Stimulated activated CD8-positive, alpha-beta memory T cell treated with anti-CD3 and anti-CD28 coated beads, Interleukin-12 subunit alpha, Interleukin-12 subunit beta, amount 100 ng/mL, for 1 hour (primary cell): ENCODE measurements around the gene SMYD1.
"Not testable (repeated sequence)": the region's sequence is repeated elsewhere in the genome, so short reads cannot be mapped to it uniquely, and the experiment has no call there.

Experiments
- DNase-seq: peaks from one replicate; pipeline ENCODE4 v3.0.0-alpha.2; 2020; ENCODE audit warnings: low read depth

SMYD1 gene

DNA sequence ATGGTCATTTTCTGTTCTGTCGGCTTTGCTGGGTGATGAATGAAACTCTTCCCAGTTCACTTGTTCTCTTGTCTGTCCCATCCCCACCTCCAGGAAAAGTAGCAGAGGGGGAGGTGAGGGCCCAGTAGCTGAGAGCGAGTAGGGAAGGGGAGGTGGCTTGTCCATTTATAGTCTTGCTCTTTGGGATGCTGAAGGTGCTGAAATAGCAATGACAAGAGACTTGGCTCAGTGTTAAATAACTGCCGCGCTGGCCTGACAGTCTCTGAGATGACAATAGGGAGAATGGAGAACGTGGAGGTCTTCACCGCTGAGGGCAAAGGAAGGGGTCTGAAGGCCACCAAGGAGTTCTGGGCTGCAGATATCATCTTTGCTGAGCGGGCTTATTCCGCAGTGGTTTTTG, at the start of gene SMYD1:
Gene SMYD1 (plus strand): TSS at position 228 of the 400 bp plus-strand sequence. CDS start 40 bp downstream, at position 268.
- no peak for DNase-seq

DNA sequence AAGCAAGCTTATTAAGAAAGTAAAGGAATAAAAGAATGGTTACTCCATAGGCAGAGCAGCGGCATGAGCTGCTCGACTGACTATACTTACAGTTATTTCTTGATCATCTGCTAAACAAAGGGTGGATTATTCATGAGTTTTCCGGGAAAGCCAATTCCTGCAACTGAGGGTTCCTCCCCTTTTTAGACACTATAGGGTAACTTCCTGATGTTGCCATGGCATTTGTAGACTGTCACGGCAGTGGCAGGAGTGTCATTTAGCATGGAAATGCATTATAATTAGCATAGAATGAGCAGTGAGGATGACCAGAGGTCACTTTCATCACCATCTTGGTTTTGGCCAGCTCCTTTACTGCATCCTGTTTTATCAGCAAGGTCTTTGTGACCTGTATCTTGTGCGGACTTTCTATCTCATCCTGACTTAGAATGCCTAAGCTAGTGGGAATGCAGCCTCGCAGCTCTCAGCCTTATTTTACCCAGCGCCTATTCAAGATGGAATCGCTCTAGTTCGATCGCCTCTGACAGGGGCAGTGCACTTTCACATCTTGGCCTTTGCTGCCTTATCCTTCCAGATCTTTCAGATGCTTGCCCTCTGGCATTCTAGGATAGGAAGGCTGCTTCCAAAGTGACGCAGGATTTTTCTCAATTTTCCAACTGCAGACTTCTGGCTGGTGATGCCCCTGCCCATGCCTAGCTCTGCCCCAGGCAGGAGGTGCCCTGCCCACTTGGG, 49.4 kb upstream of the SMYD1 start:
- DNase-seq, result not testable (repeated sequence)

DNA sequence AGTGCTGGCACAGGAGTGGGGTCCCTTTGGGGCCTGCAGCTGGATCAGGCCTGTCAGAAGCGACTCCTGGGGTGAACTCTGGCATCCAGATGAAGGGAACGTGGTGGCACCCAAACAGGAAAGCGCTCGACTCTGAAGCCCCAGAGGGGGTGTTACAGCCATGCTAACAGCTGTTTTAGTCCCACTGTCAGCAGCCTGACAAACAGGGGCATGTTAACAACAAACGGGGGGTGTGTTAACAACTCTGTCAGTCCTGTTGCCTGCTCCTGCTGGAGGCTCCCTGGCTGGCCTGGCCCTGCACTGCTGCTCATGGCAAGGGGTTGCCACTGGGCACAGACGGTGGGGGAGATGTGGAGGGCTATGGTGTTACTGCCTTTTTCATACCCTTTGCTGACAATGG, 48.7 kb upstream of the SMYD1 start:
- DNase-seq, result no peak

DNA sequence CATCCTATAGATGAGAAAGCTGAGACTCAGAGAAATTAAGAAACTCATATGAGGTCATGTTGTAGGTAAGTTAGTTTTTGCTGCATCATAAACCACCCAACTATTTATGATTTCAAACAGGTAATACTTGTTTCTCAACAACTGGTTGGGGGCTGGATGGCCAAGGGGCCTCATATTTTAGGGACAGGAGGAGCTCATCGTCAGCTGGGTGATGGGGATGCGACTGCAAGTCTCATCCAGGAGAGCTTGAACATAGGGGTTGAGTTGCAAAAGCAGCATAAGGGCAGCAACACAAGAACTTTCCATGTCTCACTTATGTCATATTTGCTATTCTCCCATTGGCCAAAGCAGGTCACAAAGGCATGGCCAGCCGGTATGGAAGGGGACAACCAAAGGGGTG, 47.6 kb upstream of the SMYD1 start:
- DNase-seq, result no peak

DNA sequence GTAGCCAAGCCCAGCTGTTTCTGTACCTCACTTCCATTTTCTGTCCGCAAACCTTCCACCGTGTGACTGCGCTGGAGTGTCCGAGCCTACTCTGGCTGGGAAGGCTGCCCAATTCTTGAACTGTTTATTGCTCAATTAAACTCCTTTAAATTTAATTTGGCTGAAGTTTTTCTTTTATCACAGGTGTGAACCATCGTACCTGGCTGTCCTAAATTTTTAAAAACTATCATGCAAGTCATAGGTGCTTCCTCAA, 45.0 kb upstream of the SMYD1 start:
- no peak for DNase-seq

DNA sequence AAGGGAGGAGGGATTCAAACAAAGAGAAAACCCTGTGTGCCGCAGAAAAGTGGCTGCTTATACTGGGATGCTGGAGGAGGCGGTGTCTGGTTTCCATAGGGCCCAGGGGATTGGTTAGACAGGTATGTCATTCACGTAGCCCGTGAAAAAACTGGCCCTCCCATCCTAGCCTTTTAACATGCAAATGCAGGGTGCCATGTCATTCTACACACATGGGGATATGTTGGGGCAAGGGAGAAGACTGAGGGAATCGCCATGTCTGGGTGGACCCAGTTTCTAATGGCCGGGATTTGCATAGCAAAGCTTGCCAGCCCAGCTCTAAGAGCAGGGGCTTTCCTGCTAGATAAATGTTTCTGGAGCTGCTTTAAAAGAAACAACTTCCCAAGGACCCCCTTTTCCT, 43.1 kb upstream of the SMYD1 start:
- DNase-seq, result no peak

DNA sequence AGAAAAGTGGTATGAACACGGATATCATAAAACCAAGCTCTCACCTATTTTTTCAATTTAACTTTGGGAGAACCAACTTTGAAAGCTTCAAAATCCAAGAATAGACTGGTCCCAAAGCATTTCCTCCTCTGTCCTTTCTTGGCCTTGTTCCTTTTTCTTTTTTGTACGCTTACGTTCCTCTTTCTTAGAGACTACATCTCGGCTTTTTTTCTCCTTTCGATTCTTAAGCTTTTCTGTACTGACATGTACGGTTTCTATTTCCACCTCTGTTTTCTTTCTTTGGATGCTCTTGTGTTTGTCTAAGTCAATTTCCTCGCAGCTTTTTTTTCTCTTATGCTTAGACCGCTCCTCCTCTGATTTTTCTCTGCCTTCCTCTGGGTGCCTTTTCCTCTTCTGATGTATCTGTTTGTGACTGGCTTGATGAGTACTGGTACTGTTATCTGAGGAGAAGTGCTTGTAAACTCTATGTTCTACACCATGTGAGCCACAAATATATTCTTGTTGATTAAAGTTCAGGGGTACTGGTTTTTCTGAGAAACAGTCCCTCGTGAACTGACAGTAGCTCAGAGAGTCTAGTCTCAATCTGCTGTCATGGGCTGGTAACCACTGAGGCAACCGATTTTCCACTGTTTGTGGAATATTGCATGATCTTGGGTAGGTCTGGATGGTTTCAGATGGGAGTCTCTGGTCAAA, 39.8 kb upstream of the SMYD1 start:
- DNase-seq, result no peak

DNA sequence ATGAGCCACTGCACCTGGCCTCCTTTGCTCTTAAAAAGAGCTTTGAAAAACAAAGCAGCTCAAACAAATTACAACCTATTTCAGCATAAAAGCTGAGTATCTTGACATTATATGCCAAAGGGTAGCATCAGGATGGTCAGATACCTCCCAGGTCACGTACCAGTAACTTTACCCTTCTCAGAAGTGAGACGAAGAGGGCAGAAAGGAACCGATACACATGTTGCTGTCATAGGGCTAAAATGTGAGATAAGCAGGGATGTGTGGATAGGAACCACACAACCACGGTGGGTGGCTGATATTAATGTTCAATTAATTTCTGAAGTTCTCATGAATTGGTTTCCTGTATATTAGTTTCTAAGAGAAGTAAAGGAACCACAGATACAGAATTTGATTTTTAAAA, 38.7 kb upstream of the SMYD1 start:
- DNase-seq, result no peak

DNA sequence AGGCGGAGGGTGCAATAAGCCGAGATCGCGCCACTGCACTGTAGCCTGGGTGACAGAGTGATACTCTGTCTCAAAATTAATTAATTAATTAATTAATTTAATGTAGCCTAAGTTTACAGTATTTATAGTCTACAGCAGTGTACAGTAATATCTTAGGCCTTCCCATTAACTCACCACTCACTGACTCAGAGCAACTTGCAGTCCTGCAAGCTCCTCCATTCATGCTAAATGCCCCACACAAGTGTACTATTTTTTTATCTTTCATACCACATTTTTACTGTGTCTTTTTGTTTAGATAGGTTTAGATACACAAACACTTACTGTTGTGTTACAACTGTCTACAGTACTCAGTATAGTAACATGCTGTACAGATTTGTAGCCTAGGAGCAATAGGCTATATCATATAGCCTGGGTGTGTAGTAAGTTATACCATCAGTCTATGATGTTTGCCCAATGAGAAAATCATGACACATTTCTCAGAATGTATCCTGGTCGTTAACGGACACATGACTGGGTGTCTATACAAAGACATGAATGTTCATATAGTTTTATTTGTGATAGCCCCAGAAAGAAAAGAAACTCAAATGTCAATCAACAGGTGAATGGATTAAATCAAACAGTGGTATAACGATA, 35.4 kb upstream of the SMYD1 start:
- DNase-seq, result no peak

DNA sequence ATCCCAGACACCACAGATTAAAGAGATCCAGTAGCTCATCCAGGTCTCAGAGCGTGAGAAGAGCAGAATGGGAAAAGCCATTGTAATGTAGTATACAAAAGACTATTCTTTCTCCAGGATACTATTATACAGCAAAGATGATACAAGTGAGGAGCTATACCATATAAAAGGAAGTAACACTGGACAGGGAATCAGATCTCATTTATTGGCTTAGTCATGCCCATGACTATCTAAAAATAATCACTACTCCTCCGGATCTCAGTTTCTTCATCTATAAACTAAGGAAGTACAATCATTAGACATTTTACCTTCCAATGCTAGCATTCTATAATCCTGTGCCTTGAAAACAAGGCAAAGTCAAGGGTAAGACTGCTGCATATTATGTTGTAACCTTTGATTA, 31.4 kb upstream of the SMYD1 start:
- DNase-seq, result no peak

DNA sequence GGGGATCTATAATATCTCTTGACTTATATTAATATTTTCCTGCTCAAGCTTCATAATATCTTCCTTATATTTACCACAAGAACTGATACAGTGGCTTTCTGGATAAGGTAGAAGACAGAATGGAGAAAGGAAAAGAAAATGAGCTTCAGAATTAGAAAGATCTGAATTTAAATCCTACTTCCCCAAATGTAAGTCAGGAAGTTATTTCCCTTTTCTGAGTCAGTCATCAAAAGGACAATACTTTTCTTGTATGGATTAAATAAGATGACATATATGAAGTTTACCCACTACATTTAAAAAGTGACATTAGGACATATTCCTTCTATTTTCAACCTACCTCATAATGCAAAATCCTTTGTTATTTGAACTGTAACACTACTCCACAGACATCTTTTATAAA, 31.0 kb upstream of the SMYD1 start:
- DNase-seq, result no peak

DNA sequence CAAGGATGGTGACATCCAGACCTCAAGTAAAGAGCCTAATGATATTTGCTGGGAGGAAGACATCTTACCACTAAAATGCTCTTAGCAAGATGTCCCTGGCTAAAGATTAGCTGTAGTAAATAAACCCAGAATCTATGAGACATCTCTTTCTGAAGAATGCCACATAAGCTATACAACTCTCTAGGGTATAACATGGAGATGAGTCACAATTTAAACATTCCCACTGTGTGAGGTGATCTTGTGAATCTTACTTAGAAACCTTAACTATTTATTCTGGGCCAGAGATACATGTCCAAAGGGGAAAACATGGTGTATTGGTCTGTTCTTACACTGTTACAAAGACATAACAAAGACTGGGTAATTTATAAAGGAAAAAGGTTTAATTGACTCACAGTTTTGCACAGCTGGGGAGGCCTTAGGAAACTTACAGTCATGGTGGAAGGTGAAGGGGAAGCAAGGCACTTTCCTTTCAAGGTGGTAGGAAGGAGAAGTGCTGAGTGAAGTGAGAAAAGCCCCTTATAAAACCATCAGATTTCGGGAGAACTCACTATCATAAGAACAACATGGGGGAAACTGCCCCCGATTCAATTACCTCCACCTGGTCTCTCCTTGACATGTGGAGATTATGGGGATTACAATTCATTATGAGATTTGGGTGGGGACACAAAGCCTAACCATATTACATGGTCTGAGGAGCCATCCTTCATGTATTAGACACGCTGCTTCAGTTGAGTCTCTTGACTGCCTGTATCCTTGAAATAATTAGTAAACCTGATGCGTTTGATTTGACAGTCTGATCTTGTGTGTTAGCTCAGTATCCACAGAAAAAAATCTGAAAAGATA, 29.1 kb upstream of the SMYD1 start:
- no peak for DNase-seq

DNA sequence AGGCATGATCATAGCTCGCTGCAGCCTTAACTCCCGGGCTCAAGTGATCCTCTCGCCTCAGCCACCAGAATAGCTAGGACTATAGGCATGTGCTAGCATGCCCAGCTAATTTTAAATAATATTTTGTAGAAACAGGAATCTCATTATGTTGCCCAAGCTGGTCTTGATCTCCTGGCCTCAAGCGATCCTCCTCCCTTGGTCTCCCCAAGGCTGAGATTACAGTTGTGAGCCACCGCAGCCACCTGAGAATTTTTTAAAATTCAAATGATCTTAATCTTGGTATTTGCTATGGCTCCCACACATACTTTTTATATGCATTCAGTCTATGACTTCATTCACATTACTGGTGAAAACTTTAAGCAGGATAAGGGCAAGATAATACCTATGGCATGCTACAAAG, 25.1 kb upstream of the SMYD1 start:
- DNase-seq, result no peak

DNA sequence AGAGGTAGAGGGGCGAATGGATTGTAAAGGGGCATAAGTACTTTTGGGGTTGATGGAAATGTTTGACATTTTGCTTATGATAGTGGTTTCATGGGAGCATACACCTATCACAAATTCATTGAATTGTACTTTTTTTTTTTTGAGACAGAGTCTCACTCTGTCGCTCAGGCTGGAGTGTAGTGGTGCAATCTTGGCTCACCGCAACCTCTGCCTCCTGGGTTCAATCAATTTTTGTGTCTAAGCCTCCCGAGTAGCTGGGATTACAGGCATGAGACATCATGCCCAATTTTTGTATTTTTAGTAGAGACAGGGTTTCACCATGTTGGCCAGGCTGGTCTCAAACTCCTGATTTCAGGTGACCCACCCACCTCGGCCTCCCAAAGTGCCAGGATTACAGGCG, 22.1 kb upstream of the SMYD1 start:
- not testable (repeated sequence) for DNase-seq

DNA sequence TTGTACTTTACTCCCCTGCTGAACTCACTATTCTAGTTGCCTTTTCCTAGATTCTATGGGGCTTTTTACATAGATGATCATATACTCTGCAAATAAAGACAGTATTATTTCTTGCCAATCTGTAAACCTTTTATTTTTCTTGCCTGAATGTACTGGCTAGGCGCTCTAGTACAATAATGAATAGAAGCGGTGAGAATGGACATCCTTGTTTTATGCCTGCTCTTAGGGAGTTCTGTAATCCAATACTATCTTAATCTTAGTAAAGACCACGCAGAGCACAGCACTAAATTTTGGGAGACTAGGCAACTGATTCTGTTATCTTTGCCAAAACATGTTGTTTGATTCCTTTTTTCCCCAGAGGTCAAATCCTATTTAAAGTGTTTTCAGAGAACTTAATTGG, 19.1 kb upstream of the SMYD1 start:
- DNase-seq, result no peak

DNA sequence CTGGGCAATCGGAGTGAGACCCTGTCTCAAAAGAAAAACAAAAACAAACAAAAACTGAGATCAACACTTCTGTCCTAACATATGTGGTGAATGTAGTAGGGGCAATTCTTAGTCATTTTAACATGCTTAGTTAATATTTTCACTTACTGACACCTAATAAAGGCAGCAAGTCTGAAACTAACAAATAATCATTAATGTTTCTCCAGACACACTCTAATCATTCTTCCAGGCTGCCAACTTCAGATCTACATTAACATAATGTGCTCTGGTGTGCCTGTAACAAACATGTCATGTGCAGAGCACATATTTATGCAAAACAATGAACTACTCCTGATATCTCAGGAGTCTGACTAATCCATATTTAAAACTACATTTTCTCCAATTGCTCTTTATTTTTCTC, 18.0 kb upstream of the SMYD1 start:
- DNase-seq, result no peak

DNA sequence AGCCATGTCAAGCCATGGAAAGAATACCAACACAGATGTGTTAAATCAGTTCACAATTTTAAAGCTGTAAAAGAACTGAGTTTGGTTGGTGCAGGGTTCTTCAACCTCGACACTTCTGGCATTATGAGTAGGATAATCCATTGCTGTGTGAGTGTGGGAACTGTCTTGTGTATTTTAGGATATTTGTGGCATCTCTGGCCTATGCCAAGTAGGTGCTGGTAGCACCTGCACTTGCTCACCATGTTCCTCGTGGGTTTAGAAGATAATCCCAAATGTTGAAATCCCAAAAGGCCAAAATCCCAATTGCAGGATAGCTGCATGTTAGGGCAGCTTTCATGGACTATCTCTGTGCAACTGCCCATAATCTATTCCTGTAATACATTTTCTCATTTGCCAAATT, 15.8 kb upstream of the SMYD1 start:
- no peak for DNase-seq

DNA sequence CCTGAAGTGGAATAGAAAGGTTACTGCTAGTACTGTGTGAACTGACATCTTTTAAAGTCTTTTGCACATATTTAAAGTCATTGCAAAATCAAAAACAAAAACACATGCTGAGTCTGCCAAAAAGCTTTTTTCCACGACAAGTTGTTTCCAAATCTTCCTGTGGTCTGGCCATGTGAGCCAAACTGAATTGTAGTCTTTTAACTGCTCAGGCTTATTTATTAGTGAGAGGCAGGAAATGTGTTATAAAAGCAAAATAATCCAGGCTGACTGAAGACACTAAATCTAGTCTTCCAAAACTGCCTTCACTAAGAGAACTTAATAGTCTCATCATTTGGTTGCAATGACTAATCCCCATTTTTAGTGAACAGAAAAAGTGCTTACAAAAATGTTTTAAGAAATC, 14.3 kb upstream of the SMYD1 start:
- no peak for DNase-seq

DNA sequence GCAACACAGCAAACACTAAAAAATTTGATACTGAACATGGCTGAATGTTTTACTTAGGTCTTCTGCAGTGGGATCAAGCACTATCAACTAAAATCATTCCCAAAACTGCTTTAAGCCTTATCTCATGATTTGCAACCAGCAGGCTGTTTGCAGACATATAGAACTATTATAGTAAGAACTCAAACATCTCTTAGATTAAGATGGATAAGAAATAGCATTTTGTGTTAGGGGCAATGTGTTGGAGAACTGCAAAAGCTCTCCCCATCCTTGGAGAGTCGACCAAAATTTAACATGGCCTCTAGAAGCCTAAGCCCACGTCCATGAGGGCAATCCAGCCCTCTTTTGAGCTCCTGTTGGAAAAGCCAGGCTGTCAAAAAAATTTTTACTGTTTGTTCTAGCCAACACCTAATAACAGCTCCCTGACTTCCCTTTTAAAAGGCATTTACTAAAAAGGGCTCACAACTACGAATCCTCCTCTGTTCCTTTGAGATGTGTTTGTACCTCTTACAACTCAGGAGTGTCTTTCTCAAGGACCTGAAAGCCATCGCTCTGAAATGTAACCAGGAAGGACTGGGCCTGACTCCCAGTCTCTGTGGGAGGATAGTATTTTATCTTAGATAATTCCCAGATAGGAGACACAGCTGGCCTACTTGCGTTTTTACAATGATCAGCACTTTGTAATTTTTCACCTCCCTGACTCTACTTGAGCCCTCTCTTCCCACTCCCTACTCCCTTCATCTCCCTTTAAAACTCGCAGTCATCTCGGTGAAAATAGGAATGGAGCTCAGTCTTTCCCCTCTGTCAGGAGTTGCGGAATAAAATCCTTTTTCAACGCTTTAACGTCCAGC, 13.5 kb upstream of the SMYD1 start:
- no peak for DNase-seq

DNA sequence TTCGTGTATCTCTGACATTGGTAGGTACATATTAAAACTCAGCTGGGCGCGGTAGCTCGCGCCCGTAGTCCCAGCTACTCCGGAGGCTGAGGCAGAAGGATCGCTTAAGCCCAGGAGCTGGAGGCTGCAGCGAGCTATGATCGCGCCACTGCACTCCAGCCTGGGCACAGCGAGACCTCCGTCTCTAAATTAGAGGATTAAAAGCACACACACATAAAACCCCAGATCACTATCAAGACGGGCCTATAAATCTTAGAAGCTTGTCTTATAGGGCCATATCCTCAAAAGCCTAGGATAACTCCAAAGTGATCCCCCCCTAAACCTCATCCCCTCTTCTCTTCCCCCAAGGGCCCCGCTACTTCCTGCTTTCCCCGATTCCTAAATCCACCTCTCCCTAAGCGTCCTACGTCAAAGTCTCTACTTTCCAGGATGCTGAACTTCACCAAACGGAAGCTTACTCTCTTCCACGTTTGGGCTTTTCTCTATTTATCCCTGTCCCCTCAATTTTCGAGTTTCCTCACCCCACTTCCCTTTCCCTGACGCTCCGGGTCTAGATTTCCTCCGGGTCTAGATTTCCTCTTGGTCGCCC, 12.7 kb upstream of the SMYD1 start:
- no peak for DNase-seq

DNA sequence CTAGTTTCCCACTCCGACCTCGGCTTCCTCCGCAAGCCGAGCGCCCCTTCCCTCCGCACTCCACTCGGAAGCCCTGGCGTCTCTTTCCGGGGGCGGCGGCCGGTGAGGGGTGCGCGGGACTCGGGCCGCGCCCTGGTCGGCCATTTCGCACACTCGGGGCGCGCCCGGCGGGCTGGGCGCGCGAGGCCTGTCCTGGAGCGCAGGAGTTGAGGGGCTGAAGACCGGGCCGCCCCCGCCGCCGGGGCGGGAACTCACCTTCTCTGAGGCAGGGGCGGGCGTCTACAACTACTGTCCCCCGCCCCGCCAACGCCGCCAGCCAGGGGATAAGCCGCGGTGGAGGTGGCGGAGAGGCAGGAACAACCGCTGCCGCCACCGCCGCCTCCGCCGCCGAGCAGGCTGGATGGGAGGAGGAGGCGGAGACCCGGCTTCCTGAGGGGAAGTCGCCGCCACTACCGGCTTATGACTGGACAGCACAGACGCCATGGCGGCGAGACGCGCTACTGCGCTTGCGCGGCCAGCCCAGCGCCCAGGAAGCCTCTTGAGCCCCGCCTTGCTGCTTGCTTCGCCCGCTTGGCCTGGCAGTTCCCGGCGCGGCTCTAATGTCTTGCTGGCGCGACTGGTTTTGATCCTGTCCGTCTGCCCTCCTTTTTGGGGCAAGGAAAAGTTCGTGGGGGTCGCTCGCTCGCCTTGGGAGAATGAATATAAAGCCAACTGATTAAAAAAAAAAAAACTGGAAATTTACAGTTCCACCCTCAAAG, 12.1 kb upstream of the SMYD1 start, which contains the start of gene KRCC1:
Gene KRCC1 (minus strand): TSS at position 413 of the 758 bp plus-strand sequence. CDS start 27,220 bp downstream, outside the sequence.
- peak; percentile 89 for DNase-seq
